ENCODE measurements around the gene RIPOR3. TPM values are rescaled to one million over a fixed set of nuclear protein-coding genes. Genes with fewer than 3 reads are reported as not detected.

The RIPOR3 gene
- total and polyA plus RNA-seq, 9 of the 15 experiments (the other 6 are each of a cell fraction or from before 2014, with no cell fraction given) = 3.3 to 62.7 (median 21.4) TPM

- TF ChIP-seq MGA (IDR thresholded peaks at IDR 0.05) (no peak), CC2D1A (IDR thresholded peaks at IDR 0.05) (peak; percentile 16; the same call in 1 of the 2 replicates), HMG20B (CRISPR knock-in tag; IDR thresholded peaks at IDR 0.05) (no peak), ZNF57 (CRISPR knock-in tag; IDR thresholded peaks at IDR 0.05) (no peak), NCOR1 (IDR thresholded peaks at IDR 0.05) (no peak; the same call in 1 of the 2 replicates), GTF2E2 (tag; IDR thresholded peaks at IDR 0.05) (no peak), MTA2 (IDR thresholded peaks at IDR 0.05; ENCODE audit: low read depth) (peak; percentile 32; the same call in 1 of the 2 replicates), HNRNPL (IDR thresholded peaks at IDR 0.05; ENCODE audit: low read depth, low read length) (no peak), POU5F1 (IDR thresholded peaks at IDR 0.05; ENCODE audit: borderline replicate concordance, low read depth, low read length, partially characterized antibody) (no peak), ZNF143 (CRISPR knock-in tag; IDR thresholded peaks at IDR 0.05) (no peak), CREB1 (IDR thresholded peaks at IDR 0.05) (peak; percentile 34; the same call in 1 of the 2 replicates), CREB1 (CRISPR knock-in tag; IDR thresholded peaks at IDR 0.05) (no peak), UBTF (IDR thresholded peaks at IDR 0.05; ENCODE audit: borderline replicate concordance in 1 of 2, low read depth in 2 of 2, low read length in 2 of 2) (peak in 1 of 2 experiments; percentile 58; a peak in 2 of 4 replicates), SMARCA5 (IDR thresholded peaks at IDR 0.05) (no peak; the same call in 1 of the 2 replicates)
Observed at GRCh38 chr20:50724851-50725723, 33.7 kb upstream of the RIPOR3 start (continued).

Measured in K562 (cell line).